Heart left ventricle (tissue), 13 donors: Measurements from ENCODE around the gene MRPS6.

ENCODE experiments used
- POLR2A ChIP-seq, 2 donors: fragments of 450-650 bp; IDR thresholded peaks; one replicate each; pipeline ENCODE4 v1.6.1; 2017; ENCODE audit warnings: antibody characterized with exemption in 2 of 2, mild to moderate bottlenecking in 2 of 2, moderate library complexity in 2 of 2
- TF ChIP-seq, protein P1 (sequence below), 12 donors: fragments of 200-600 bp; sonication (generic) in 4 of 12; IDR thresholded peaks; one replicate each; pipeline versions ENCODE4 v1.5.0 to v1.8.0; 2018 to 2022; ENCODE audit warnings: antibody characterized with exemption in 12 of 12, mild to moderate bottlenecking in 5 of 12
- donor health status: ischemic (EF 13 %, LVEDD 7.1; RV severe dilation, severe dysfunction).
- donor health status: DM: no; HTN: yes; CAD: no.
- donor health status: DM: no; HTN: no; CAD: no.
- donor health status: ischemic (EF 25% LVEDD 6.9; RV normal size, moderate dysfunction).
- donor health status: ischemic (EF 25% LVEDD 5.7; RV mildly dilated, moderate dysfunction).
- donor health status: ischemic (EF 35%, LVEDD 5.7; RV mildly dilated, moderate dysfunction).
- donor health status: nonischemic (EF 11% LVEDD 7.7; RV severe dilation, severe dysfunction).
- donor health status: DM: yes; HTN: yes; CAD: no.
- donor health status: PGD.
- donor health status: ischemic (EF 29% LVEDD 5.4; RV normal size, mild dysfunction).
- donor health status: nonischemic (EF 23%, LVEDD 6.1; RV moderate dilation, normal function).

GRCh38 chr21:34176448-34176847, 103.1 kb downstream of the MRPS6 start:
- TF ChIP-seq, protein P1, sequence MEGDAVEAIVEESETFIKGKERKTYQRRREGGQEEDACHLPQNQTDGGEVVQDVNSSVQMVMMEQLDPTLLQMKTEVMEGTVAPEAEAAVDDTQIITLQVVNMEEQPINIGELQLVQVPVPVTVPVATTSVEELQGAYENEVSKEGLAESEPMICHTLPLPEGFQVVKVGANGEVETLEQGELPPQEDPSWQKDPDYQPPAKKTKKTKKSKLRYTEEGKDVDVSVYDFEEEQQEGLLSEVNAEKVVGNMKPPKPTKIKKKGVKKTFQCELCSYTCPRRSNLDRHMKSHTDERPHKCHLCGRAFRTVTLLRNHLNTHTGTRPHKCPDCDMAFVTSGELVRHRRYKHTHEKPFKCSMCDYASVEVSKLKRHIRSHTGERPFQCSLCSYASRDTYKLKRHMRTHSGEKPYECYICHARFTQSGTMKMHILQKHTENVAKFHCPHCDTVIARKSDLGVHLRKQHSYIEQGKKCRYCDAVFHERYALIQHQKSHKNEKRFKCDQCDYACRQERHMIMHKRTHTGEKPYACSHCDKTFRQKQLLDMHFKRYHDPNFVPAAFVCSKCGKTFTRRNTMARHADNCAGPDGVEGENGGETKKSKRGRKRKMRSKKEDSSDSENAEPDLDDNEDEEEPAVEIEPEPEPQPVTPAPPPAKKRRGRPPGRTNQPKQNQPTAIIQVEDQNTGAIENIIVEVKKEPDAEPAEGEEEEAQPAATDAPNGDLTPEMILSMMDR (IDR thresholded peaks at IDR 0.05), result no peak
- TF ChIP-seq POLR2A (IDR thresholded peaks at IDR 0.05), result no peak
